Upper lobe of left lung (tissue), 6 donors: Measurements from ENCODE around the gene GLRA3. TPM values are rescaled to one million over a fixed set of nuclear protein-coding genes. Genes with fewer than 3 reads are reported as not detected.

Experiments
- ATAC-seq, 2 donors: fragments of 200-7000 bp; cut with Tn5 transposase; one replicate each; pipeline ENCODE4 v1.9.1; 2022; ENCODE audit warnings: mild to moderate bottlenecking in 2 of 2, moderate library complexity in 2 of 2; ENCODE audit not compliant: low FRiP score in 2 of 2
- DNase-seq, 2 donors: peaks; one replicate each; pipeline ENCODE4 v3.0.0-alpha.2; 2019 to 2020
- H3K27ac ChIP-seq, 4 donors: fragments of 200-600 bp; sonication (generic); one replicate each; pipeline ENCODE4 v1.5.1; 2016 to 2019
- H3K27me3 ChIP-seq, 4 donors: fragments of 200-600 bp; sonication (generic); one replicate each; pipeline ENCODE4 v1.5.1; 2017 to 2019
- H3K36me3 ChIP-seq, 4 donors: fragments of 200-600 bp; sonication (generic); one replicate each; pipeline ENCODE4 v1.5.1; 2016 to 2019
- H3K4me1 ChIP-seq, 4 donors: fragments of 200-600 bp; sonication (generic); one replicate each; pipeline ENCODE4 v1.5.1; 2018 to 2019
- H3K4me3 ChIP-seq, 4 donors: fragments of 200-600 bp; sonication (generic); one replicate each; pipeline ENCODE4 v1.5.1; 2017 to 2019; ENCODE audit warnings: mild to moderate bottlenecking in 2 of 4, moderate library complexity in 1 of 4
- H3K9me3 ChIP-seq, 4 donors: fragments of 200-600 bp; sonication (generic); one replicate each; pipeline ENCODE4 v1.5.1; 2018 to 2019
- CTCF ChIP-seq, 6 experiments: fragments of 450-650 bp in 4 of 6; fragments of 200-600 bp in 2 of 6; sonication (generic) in 2 of 6; IDR thresholded peaks; one replicate each; pipeline ENCODE4 v1.5.1; 2016 to 2019; ENCODE audit warnings: antibody characterized with exemption in 6 of 6
- EP300 ChIP-seq, 4 donors: sonication (generic); formaldehyde crosslinking; IDR thresholded peaks; one replicate each; pipeline ENCODE4 v1.5.1; 2017; ENCODE audit warnings: antibody characterized with exemption in 4 of 4, control low read depth in 2 of 4
- POLR2A ChIP-seq, 4 donors: fragments of 450-650 bp; IDR thresholded peaks; one replicate each; pipeline ENCODE4 v1.5.1; 2016 to 2017; ENCODE audit warnings: antibody characterized with exemption in 4 of 4, mild to moderate bottlenecking in 2 of 4
- POLR2AphosphoS5 ChIP-seq, 2 donors: sonication (generic); formaldehyde crosslinking; IDR thresholded peaks; one replicate each; pipeline ENCODE4 v1.5.1; 2017; ENCODE audit warnings: antibody characterized with exemption in 2 of 2
- WGBS, 2 donors: methylation state at CpG; one replicate each; pipeline ENCODE4 v1.1.5; 2017 to 2018; 5-methylcytosine and 5-hydroxymethylcytosine counted together
- total RNA-seq, 6 donors: library from RNA; depleted of rRNA in 4 of 6; stranded (reverse); fragments of >200 nt in 4 of 6; gene quantifications; one replicate each; pipeline versions ENCODE4 v1.1.0 to v1.2.1, GENCODE V29; 2016 to 2021
- donor health status: DM: no; HTN: no; CAD: no; lungs with moderate emphysema.
- donor health status: DM: no; HTN: yes; CAD: no; lungs with severe emphysema.

Gene GLRA3
- total RNA-seq, 6 donors from 2014 or later = 0.03 to 0.33 (median 0.15) TPM; not detected in 3

GRCh38 chr4:174646326-174646725 lies 182.7 kb downstream of the GLRA3 start:
- ATAC-seq = no peak
- no peaks in the 10 kb centered on the region for H3K9me3 ChIP-seq
- H3K4me1 ChIP-seq = no peaks in the 10 kb centered on the region
- H3K4me3 ChIP-seq = no peak overlapping the region
- no peak overlapping the region for H3K27ac ChIP-seq
- H3K36me3 ChIP-seq = no peaks in the 10 kb centered on the region
- H3K27me3 ChIP-seq = no peaks in the 10 kb centered on the region
- no peak for TF ChIP-seq CTCF (IDR thresholded peaks at IDR 0.05)
- TF ChIP-seq POLR2AphosphoS5 (IDR thresholded peaks at IDR 0.05) = no peak
- TF ChIP-seq EP300 (IDR thresholded peaks at IDR 0.05) = no peak
- TF ChIP-seq POLR2A (IDR thresholded peaks at IDR 0.05) = no peak
- DNase-seq = no peak
- WGBS, 2 donors = 20 to 31% methylated on average over 1 of the region's 1 CpG

- Histone ChIP-seq H3K27ac (no peak overlapping the region), H3K9me3 (no peaks in the 10 kb centered on the region), H3K4me1 (no peaks in the 10 kb centered on the region), H3K4me3 (no peak overlapping the region), H3K27me3 (no peaks in the 10 kb centered on the region), H3K36me3 (no peaks in the 10 kb centered on the region)
- DNase-seq = no peak
- TF ChIP-seq CTCF (IDR thresholded peaks at IDR 0.05) = no peak
- no peak for TF ChIP-seq POLR2A (IDR thresholded peaks at IDR 0.05)
- TF ChIP-seq EP300 (IDR thresholded peaks at IDR 0.05) = no peak
- no peak for TF ChIP-seq POLR2AphosphoS5 (IDR thresholded peaks at IDR 0.05)
- ATAC-seq = no peak
Observed at GRCh38 chr4:174640146-174640545, 188.9 kb downstream of the GLRA3 start.

- WGBS, 2 donors = 93 to 100% methylated on average over 1 of the region's 1 CpG
- DNase-seq (no peak), ATAC-seq (no peak)
Observed at GRCh38 chr4:174635732-174636131, 193.3 kb downstream of the GLRA3 start.

GRCh38 chr4:174633399-174633798 lies 195.6 kb downstream of the GLRA3 start:
- Histone ChIP-seq H3K27me3 (no peaks in the 10 kb centered on the region), H3K9me3 (no peaks in the 10 kb centered on the region), H3K36me3 (no peaks in the 10 kb centered on the region), H3K27ac (no peak overlapping the region), H3K4me1 (peaks cover 0 to 3% (median 1%) of the 10 kb centered on the region in 4 donors), H3K4me3 (no peak overlapping the region)
- DNase-seq = no peak
- WGBS, 2 donors = 82 to 90% methylated on average over 1 of the region's 1 CpG
- TF ChIP-seq CTCF (IDR thresholded peaks at IDR 0.05) = no peak
- no peak for TF ChIP-seq POLR2AphosphoS5 (IDR thresholded peaks at IDR 0.05)
- TF ChIP-seq EP300 (IDR thresholded peaks at IDR 0.05) = no peak
- no peak for TF ChIP-seq POLR2A (IDR thresholded peaks at IDR 0.05)
- no peak for ATAC-seq

More at GRCh38 chr4:174635732-174636131, 193.3 kb downstream of the GLRA3 start:
- no peaks in the 10 kb centered on the region for H3K27me3 ChIP-seq
- H3K36me3 ChIP-seq = no peaks in the 10 kb centered on the region
- no peak overlapping the region for H3K4me3 ChIP-seq
- no peak overlapping the region for H3K27ac ChIP-seq
- no peaks in the 10 kb centered on the region for H3K9me3 ChIP-seq
- no peak for TF ChIP-seq EP300 (IDR thresholded peaks at IDR 0.05)
- TF ChIP-seq CTCF (IDR thresholded peaks at IDR 0.05) = no peak
- no peak for TF ChIP-seq POLR2AphosphoS5 (IDR thresholded peaks at IDR 0.05)
- no peak for TF ChIP-seq POLR2A (IDR thresholded peaks at IDR 0.05)
- H3K4me1 ChIP-seq = peaks cover 0 to 3% (median 1%) of the 10 kb centered on the region in 4 donors
